B cell (primary cell): ENCODE data around the gene EBPL.

Experiments
- CTCF ChIP-seq: fragments of 200-600 bp; IDR thresholded peaks from one replicate; pipeline ENCODE4 v1.8.0; 2022; ENCODE audit warnings: antibody characterized with exemption, mild to moderate bottlenecking
- EZH2 ChIP-seq: IDR thresholded peaks from 2 replicates; pipeline ENCODE4 v1.6.1; 2012; ENCODE audit warnings: borderline replicate concordance, low read depth, mild to moderate bottlenecking, moderate library complexity, low read length; ENCODE audit not compliant: insufficient read depth, poor library complexity, severe bottlenecking

- TF ChIP-seq EZH2: no peak
- no peak for TF ChIP-seq CTCF
Measured at GRCh38 chr13:49629947-49630346, 61.3 kb downstream of the EBPL start.
